Measurements from ENCODE around the gene MOCS3. TPM values are rescaled to one million over a fixed set of nuclear protein-coding genes. Genes with fewer than 3 reads are reported as not detected.

The MOCS3 gene
- total RNA-seq, 1 experiment from 2014 or later, result 6.4 TPM

DNA sequence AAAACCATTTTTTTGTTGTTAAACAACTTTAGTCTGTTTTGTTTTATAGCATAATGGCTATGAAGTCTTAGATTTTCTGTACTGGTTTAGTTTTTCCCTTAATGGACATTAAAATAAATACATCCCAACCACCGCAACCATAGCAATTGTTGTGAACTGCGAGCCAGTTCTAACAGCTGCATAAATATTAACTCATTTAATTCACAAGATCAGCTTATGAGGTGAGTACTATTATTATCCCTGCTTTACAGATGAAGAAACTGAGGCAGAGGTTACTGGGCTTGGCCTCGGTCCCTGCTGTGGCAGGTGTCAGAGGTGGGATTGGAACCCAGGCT lies 23.1 kb downstream of the MOCS3 start:
- RAD21 ChIA-PET (ENCODE audit: low non-redundant PET in 1 of 2, low total read pairs in 2 of 2, uncharacterized antibody in 2 of 2, unreplicated experiment in 2 of 2), result no interaction called here
- H3K4me1 ChIP-seq (ENCODE audit: control insufficient read depth in 1 of 2, insufficient read depth in 2 of 2, low read length in 2 of 2), result peaks cover 0 to 14% of the 10 kb centered on the region in 2 experiments; a peak in 2 of 4 replicates
- H3K27me3 ChIP-seq (ENCODE audit: insufficient read depth, low read length), result no peaks in the 10 kb centered on the region
- no peak for ATAC-seq
- H2AFZ ChIP-seq (ENCODE audit: low read depth, low read length, poor library complexity, severe bottlenecking), result no peak overlapping the region
- intact Hi-C loops (cut with micrococcal nuclease), result loop anchor here (10.0 kb wide), 1 partner anchor 613 kb away; no protein-coding TSS in a partner anchor
- TF ChIP-seq CTCF (IDR thresholded peaks at IDR 0.05 in 2 of 3, conservative IDR thresholded peaks at IDR 0.05 in 1 of 3; ENCODE audit: borderline replicate concordance in 1 of 3, insufficient read depth in 1 of 3, low read depth in 2 of 3, low read length in 2 of 3) (peak in 1 of 3 experiments; percentile 10; a peak in 2 of 6 replicates), ZBTB33 (IDR thresholded peaks at IDR 0.05; ENCODE audit: extremely low read depth, insufficient replicate concordance, low read length) (no peak)
- H3K79me2 ChIP-seq (ENCODE audit: insufficient read depth, low read length), result no peaks in the 10 kb centered on the region
- no peaks in the 10 kb centered on the region for H3K9me3 ChIP-seq (ENCODE audit: control insufficient read depth in 1 of 2, insufficient read depth in 1 of 2, low read depth in 1 of 2, low read length in 2 of 2)
- H3K4me3 ChIP-seq (replicated peaks in 1 of 2; ENCODE audit: low read depth in 1 of 2, low read length in 2 of 2), result no peak overlapping the region
- H3K9me2 ChIP-seq (ENCODE audit: insufficient read depth), result no peaks in the 10 kb centered on the region
- H4K20me1 ChIP-seq (ENCODE audit: insufficient read depth), result no peaks in the 10 kb centered on the region
- no peaks in the 10 kb centered on the region for H3K36me3 ChIP-seq (ENCODE audit: control insufficient read depth in 1 of 2, insufficient read depth in 2 of 2, low read length in 2 of 2)
- DNase-seq (ENCODE audit: low read depth, low spot score), result no peak
- H3K9ac ChIP-seq (ENCODE audit: low read length), result no peak overlapping the region
- H3K4me2 ChIP-seq (ENCODE audit: low read length), result no peak overlapping the region
- POLR2A ChIA-PET, result no interaction called here
- H3K27ac ChIP-seq (ENCODE audit: low read depth, low read length), result no peak overlapping the region
- CTCF ChIA-PET, result interaction anchor here (1.2 to 3.7 kb wide), 16 partner anchors 10 to 642 kb away, joined by 4 to 38 read pairs (median 6); partner anchors contain the start of genes ADNP, BCAS4, DPM1 and MOCS3
- no TSS peak for BruUV-seq (replicated peaks)

GRCh38 chr20:50982363-50982762 lies 23.7 kb downstream of the MOCS3 start:
- Histone ChIP-seq H3K4me3 (replicated peaks in 1 of 2; ENCODE audit: low read depth in 1 of 2, low read length in 2 of 2) (no peak overlapping the region), H3K36me3 (ENCODE audit: control insufficient read depth in 1 of 2, insufficient read depth in 2 of 2, low read length in 2 of 2) (no peaks in the 10 kb centered on the region), H3K9ac (ENCODE audit: low read length) (no peak overlapping the region), H3K4me2 (ENCODE audit: low read length) (no peak overlapping the region), H2AFZ (ENCODE audit: low read depth, low read length, poor library complexity, severe bottlenecking) (no peak overlapping the region), H4K20me1 (ENCODE audit: insufficient read depth) (no peaks in the 10 kb centered on the region), H3K79me2 (ENCODE audit: insufficient read depth, low read length) (no peaks in the 10 kb centered on the region), H3K27me3 (ENCODE audit: insufficient read depth, low read length) (no peaks in the 10 kb centered on the region), H3K9me2 (ENCODE audit: insufficient read depth) (no peaks in the 10 kb centered on the region), H3K9me3 (ENCODE audit: control insufficient read depth in 1 of 2, insufficient read depth in 1 of 2, low read depth in 1 of 2, low read length in 2 of 2) (no peaks in the 10 kb centered on the region), H3K4me1 (ENCODE audit: control insufficient read depth in 1 of 2, insufficient read depth in 2 of 2, low read length in 2 of 2) (peaks cover 0 to 20% of the 10 kb centered on the region in 2 experiments; a peak in 2 of 4 replicates), H3K27ac (ENCODE audit: low read depth, low read length) (no peak overlapping the region)
- DNase-seq (ENCODE audit: low read depth, low spot score), result no peak
- peak; percentile 33 for ATAC-seq
- intact Hi-C loops (cut with micrococcal nuclease), result loop anchor here (10.0 kb wide), 1 partner anchor 612 kb away; no protein-coding TSS in a partner anchor
- BruUV-seq (replicated peaks), result no TSS peak
- RAD21 ChIA-PET (ENCODE audit: low non-redundant PET in 1 of 2, low total read pairs in 2 of 2, uncharacterized antibody in 2 of 2, unreplicated experiment in 2 of 2), result no interaction called here
- CTCF ChIA-PET, result interaction anchor here (1.3 to 3.7 kb wide), 13 partner anchors 10 to 642 kb away, joined by 4 to 38 read pairs (median 6); partner anchors contain the start of genes ADNP, DPM1 and MOCS3
- POLR2A ChIA-PET, result no interaction called here
- TF ChIP-seq YY1 (IDR thresholded peaks at IDR 0.05; ENCODE audit: extremely low read depth, insufficient replicate concordance, low read depth, low read length), result no peak
- no peak for TF ChIP-seq EZH2 (IDR thresholded peaks at IDR 0.05)
- TF ChIP-seq SRF (IDR thresholded peaks at IDR 0.05; ENCODE audit: low read depth), result no peak
- no peak for TF ChIP-seq TCF7L2 (IDR thresholded peaks at IDR 0.05; ENCODE audit: borderline replicate concordance, extremely low read depth, insufficient read depth, insufficient read length)
- no peak for TF ChIP-seq SIN3A (IDR thresholded peaks at IDR 0.05; ENCODE audit: low read depth)
- no peak for TF ChIP-seq CBX3 (IDR thresholded peaks at IDR 0.05; ENCODE audit: low read depth)
- TF ChIP-seq ZNF274 (IDR thresholded peaks at IDR 0.05; ENCODE audit: low read depth, low read length), result no peak
- no peak for TF ChIP-seq JUND (IDR thresholded peaks at IDR 0.05)
- TF ChIP-seq POLR2AphosphoS5 (IDR thresholded peaks at IDR 0.05; ENCODE audit: low read depth, low read length), result no peak
- TF ChIP-seq, protein P1, sequence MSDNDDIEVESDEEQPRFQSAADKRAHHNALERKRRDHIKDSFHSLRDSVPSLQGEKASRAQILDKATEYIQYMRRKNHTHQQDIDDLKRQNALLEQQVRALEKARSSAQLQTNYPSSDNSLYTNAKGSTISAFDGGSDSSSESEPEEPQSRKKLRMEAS (IDR thresholded peaks at IDR 0.05), result no peak
- TF ChIP-seq EZH2phosphoT487 (IDR thresholded peaks at IDR 0.05; ENCODE audit: borderline replicate concordance), result no peak
- TF ChIP-seq SP1 (IDR thresholded peaks at IDR 0.05; ENCODE audit: low read depth), result no peak
